Left lung (tissue), 10 donors: ENCODE measurements around the gene TCF3. TPM values are rescaled to one million over a fixed set of nuclear protein-coding genes. Genes with fewer than 3 reads are reported as not detected.

Source experiments
- ATAC-seq: fragments of 200-7000 bp; cut with Tn5 transposase; one replicate; pipeline ENCODE4 v1.9.1; 2020; ENCODE audit warnings: moderate library complexity
- DNase-seq, 4 donors: peaks; one replicate each; pipeline ENCODE4 v3.0.0-alpha.2; 2013 to 2020
- H3K27ac ChIP-seq, 2 donors: fragments of 200-600 bp; sonication (generic) in 1 of 2; one replicate each; pipeline versions ENCODE4 v1.5.0 to v1.8.0; 2020 to 2021
- H3K27me3 ChIP-seq, 2 donors: fragments of 200-600 bp; sonication (generic) in 1 of 2; one replicate each; pipeline versions ENCODE4 v1.5.0 to v1.8.0; 2020 to 2021
- H3K36me3 ChIP-seq, 2 donors: fragments of 200-600 bp; sonication (generic) in 1 of 2; one replicate each; pipeline versions ENCODE4 v1.5.0 to v1.8.0; 2020 to 2021
- H3K4me1 ChIP-seq, 2 donors: fragments of 200-600 bp; one replicate each; pipeline ENCODE4 v1.8.0; 2021
- H3K4me3 ChIP-seq, 2 donors: fragments of 200-600 bp; sonication (generic) in 1 of 2; one replicate each; pipeline versions ENCODE4 v1.5.0 to v1.8.0; 2020 to 2021; ENCODE audit warnings: mild to moderate bottlenecking in 1 of 2
- H3K9me3 ChIP-seq, 2 donors: fragments of 200-600 bp; sonication (generic) in 1 of 2; one replicate each; pipeline versions ENCODE4 v1.5.0 to v1.8.0; 2020 to 2021
- intact Hi-C, 2 donors: fragments of 100-400 bp; cut with DNase I; formaldehyde crosslinking; loops; one replicate each; pipeline versions ENCODE4 v1.11.2 to v1.14.2; 2022
- polyA plus RNA-seq, 6 donors: library from polyadenylated mRNA; unstranded; fragments of 120-200 nt; gene quantifications; one replicate each; pipeline ENCODE4 v1.2.1, GENCODE V29; 2013; ENCODE audit not compliant: insufficient read length in 6 of 6
- total RNA-seq, 2 donors: library from RNA; stranded (reverse); fragmentation: NEBNext Ultra II Directional; extraction: Animal tissue kit (Norgen Biotek cat#: 25700); gene quantifications; one replicate each; pipeline ENCODE4 v1.2.1, GENCODE V29; 2021
- TF ChIP-seq, protein P1 (sequence below), 2 donors: fragments of 200-600 bp; sonication (generic) in 1 of 2; IDR thresholded peaks; one replicate each; pipeline versions ENCODE4 v1.5.0 to v1.8.0; 2021; ENCODE audit warnings: antibody characterized with exemption in 2 of 2
- donor health status: DM: no; HTN: yes; CAD: no.
- donor health status: DM: no; HTN: no; CAD: no.

The TCF3 gene
- total and polyA plus RNA-seq, 8 donors: 57.9 to 149 (median 124) TPM

GRCh38 chr19:1655131-1655981 is 2.9 kb upstream of the TCF3 start:
- TF ChIP-seq, protein P1, sequence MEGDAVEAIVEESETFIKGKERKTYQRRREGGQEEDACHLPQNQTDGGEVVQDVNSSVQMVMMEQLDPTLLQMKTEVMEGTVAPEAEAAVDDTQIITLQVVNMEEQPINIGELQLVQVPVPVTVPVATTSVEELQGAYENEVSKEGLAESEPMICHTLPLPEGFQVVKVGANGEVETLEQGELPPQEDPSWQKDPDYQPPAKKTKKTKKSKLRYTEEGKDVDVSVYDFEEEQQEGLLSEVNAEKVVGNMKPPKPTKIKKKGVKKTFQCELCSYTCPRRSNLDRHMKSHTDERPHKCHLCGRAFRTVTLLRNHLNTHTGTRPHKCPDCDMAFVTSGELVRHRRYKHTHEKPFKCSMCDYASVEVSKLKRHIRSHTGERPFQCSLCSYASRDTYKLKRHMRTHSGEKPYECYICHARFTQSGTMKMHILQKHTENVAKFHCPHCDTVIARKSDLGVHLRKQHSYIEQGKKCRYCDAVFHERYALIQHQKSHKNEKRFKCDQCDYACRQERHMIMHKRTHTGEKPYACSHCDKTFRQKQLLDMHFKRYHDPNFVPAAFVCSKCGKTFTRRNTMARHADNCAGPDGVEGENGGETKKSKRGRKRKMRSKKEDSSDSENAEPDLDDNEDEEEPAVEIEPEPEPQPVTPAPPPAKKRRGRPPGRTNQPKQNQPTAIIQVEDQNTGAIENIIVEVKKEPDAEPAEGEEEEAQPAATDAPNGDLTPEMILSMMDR (IDR thresholded peaks at IDR 0.05): no peak
- peaks cover 0 to 19% of the 10 kb centered on the region in 2 donors for H3K27me3 ChIP-seq
- H3K4me1 ChIP-seq: peaks cover 4 to 25% of the 10 kb centered on the region in 2 donors
- intact Hi-C loops: no loop called here
- ATAC-seq: no peak
- no peaks in the 10 kb centered on the region for H3K36me3 ChIP-seq
- H3K9me3 ChIP-seq: no peaks in the 10 kb centered on the region
- H3K27ac ChIP-seq: no peak overlapping the region
- DNase-seq: peak in 1 of 4 donors; percentile 72
- no peak overlapping the region for H3K4me3 ChIP-seq

DNA sequence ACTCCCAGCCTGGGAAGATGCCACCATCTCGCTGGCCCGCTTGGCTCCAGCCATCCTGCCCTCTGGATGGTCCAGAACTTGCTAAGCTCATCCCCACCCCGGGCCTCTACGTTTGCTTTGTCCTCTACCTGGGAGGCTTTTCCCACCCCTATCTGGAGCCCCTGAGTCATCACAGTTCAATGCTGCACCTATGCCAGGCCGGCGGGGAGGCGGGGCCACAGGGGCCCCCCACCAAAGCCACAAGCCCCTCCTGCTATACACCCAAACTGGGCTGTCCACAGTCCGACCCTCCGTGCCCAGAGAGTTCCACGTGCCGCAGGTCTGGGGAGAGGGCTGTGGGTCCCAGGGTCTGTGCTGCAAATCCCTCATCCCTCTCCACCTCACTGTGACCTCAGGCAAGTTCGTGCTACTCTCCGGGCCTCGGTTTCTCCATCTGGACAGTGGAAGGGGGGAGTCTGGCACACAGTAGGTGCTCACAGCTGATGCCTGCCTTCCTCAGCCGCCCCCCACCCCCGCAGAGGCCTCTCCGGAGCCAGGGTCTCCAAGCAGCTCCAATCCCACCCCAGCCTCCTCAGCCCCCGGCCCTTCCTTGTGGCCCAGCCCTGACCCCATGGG is 1.9 kb upstream of the TCF3 start:
- intact Hi-C loops: no loop called here
- TF ChIP-seq, protein P1 (IDR thresholded peaks at IDR 0.05): no peak
- H3K9me3 ChIP-seq: no peaks in the 10 kb centered on the region
- H3K36me3 ChIP-seq: no peaks in the 10 kb centered on the region
- H3K27me3 ChIP-seq: peaks cover 0 to 19% of the 10 kb centered on the region in 2 donors
- H3K4me3 ChIP-seq: no peak overlapping the region
- ATAC-seq (no peak), DNase-seq (peak in 1 of 4 donors; percentile 75)
- H3K27ac ChIP-seq: no peak overlapping the region
- H3K4me1 ChIP-seq: peaks cover 4 to 26% of the 10 kb centered on the region in 2 donors

GRCh38 chr19:1653300-1653628 is 849 bp upstream of the TCF3 start:
- no peak for ATAC-seq
- Histone ChIP-seq H3K4me1 (peaks cover 4 to 30% of the 10 kb centered on the region in 2 donors), H3K36me3 (peaks cover 0 to 4% of the 10 kb centered on the region in 2 donors), H3K27ac (peak overlapping the region; percentile 97 to 98), H3K4me3 (peak overlapping the region; percentile 36 to 51), H3K9me3 (no peaks in the 10 kb centered on the region), H3K27me3 (peaks cover 0 to 19% of the 10 kb centered on the region in 2 donors)
- DNase-seq: no peak
- intact Hi-C loops: no loop called here
- TF ChIP-seq, protein P1 (IDR thresholded peaks at IDR 0.05): no peak

DNA sequence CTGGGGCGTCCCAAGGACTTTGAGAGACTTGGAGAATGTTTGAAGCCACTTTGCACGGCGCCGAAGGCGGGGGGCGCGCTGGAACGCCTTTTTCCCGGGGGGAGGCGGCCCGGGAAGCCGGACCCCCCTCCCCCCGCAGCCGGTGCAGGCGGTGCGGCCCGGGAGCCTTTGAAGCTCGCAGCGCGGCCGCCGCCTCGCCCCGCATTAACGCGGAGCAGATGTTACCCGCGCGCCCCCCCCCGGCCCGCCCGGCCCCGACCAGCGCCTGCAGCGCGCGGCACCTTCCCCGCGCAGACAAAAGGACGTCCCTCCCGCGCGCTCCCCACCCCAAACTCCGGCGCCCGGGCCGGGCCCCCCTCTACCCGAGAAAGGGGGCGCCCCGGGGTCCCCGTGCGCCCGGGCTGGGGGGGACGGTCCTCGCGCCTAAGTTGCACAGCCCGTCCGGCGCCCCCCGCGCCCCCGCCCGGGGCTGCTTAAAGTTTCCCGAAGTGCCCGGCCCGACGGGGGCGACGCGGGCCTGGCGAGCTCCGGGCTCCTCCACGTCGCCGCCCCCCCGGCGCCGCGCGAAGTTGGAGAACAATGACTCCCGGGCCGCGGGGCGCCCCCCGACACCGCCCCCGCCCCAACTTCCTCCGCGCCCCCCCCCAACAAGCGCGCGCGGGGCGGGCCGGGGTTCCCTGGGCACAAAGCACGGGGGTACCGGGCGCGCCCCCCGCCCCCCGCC is 685 bp downstream of the TCF3 start:
- TF ChIP-seq, protein P1 (IDR thresholded peaks at IDR 0.05): no peak
- H3K4me1 ChIP-seq: peaks cover 4 to 30% of the 10 kb centered on the region in 2 donors
- no peaks in the 10 kb centered on the region for H3K9me3 ChIP-seq
- no peak for ATAC-seq
- H3K27me3 ChIP-seq: peaks cover 0 to 13% of the 10 kb centered on the region in 2 donors
- H3K27ac ChIP-seq: peak overlapping the region; percentile 44 to 67
- H3K36me3 ChIP-seq: peaks cover 0 to 11% of the 10 kb centered on the region in 2 donors
- intact Hi-C loops: no loop called here
- H3K4me3 ChIP-seq: peak overlapping the region; percentile 62 to 84
- peak in 2 of 4 donors; percentile 55 to 84 for DNase-seq
